ENCODE measurements around the gene MSL1.

The MSL1 gene
- 149 to 197 reads per million in 2 donors for total RNA-seq

GRCh38 chr17:40121181-40122135 is at the start of gene MSL1:
Gene MSL1, plus strand, starts transcription at chr17:40121971. Its CDS starts 642 bp downstream, at chr17:40122613.
- peak; percentile 84 for DNase-seq

- no peak for DNase-seq
Observed at GRCh38 chr17:40072040-40072734, 49.6 kb upstream of the MSL1 start.

- no peak for DNase-seq
Observed at GRCh38 chr17:40072735-40073346, 48.9 kb upstream of the MSL1 start.

- DNase-seq, result no peak
Observed at GRCh38 chr17:40073454-40074174, 48.2 kb upstream of the MSL1 start.

- DNase-seq, result no peak
Observed at GRCh38 chr17:40074175-40074512, 47.6 kb upstream of the MSL1 start.

GRCh38 chr17:40074871-40075200 is 46.9 kb upstream of the MSL1 start:
- DNase-seq, result no peak

- DNase-seq, result peak; percentile 67
Observed at GRCh38 chr17:40075201-40075941, 46.4 kb upstream of the MSL1 start.

- DNase-seq, result no peak
Observed at GRCh38 chr17:40075942-40076498, 45.8 kb upstream of the MSL1 start.

- DNase-seq, result no peak
Observed at GRCh38 chr17:40076591-40076990, 45.2 kb upstream of the MSL1 start.

GRCh38 chr17:40079545-40079944 is 42.2 kb upstream of the MSL1 start:
- no peak for DNase-seq

GRCh38 chr17:40084477-40084876 is 37.3 kb upstream of the MSL1 start:
- no peak for DNase-seq

- peak; percentile 63 for DNase-seq
Observed at GRCh38 chr17:40086150-40087044, 35.4 kb upstream of the MSL1 start.

GRCh38 chr17:40087049-40087794 is 34.5 kb upstream of the MSL1 start:
- DNase-seq, result no peak

- DNase-seq, result no peak
Observed at GRCh38 chr17:40087903-40088718, 33.7 kb upstream of the MSL1 start.

- DNase-seq, result no peak
Observed at GRCh38 chr17:40089077-40089895, 32.5 kb upstream of the MSL1 start.

- no peak for DNase-seq
Observed at GRCh38 chr17:40090237-40091119, 31.3 kb upstream of the MSL1 start.
